Mammary epithelial cell (primary cell): Measurements from ENCODE around the gene COPS6.

ENCODE experiments used
- EZH2 ChIP-seq: IDR thresholded peaks from 2 replicates; pipeline ENCODE4 v1.6.1; 2012; ENCODE audit warnings: low read length, inconsistent platforms, borderline replicate concordance
- TF ChIP-seq, protein P1 (sequence below), 2 donors: IDR thresholded peaks in 1 of 2; conservative IDR thresholded peaks in 1 of 2; 2 replicates each; pipeline ENCODE4 v1.5.1; 2011 to 2012; ENCODE audit warnings: inconsistent platforms in 2 of 2, low read length in 2 of 2, mild to moderate bottlenecking in 2 of 2, control low read depth in 1 of 2, low read depth in 1 of 2; ENCODE audit not compliant: insufficient read depth in 1 of 2; ENCODE audit errors: extremely low read depth in 1 of 2

DNA sequence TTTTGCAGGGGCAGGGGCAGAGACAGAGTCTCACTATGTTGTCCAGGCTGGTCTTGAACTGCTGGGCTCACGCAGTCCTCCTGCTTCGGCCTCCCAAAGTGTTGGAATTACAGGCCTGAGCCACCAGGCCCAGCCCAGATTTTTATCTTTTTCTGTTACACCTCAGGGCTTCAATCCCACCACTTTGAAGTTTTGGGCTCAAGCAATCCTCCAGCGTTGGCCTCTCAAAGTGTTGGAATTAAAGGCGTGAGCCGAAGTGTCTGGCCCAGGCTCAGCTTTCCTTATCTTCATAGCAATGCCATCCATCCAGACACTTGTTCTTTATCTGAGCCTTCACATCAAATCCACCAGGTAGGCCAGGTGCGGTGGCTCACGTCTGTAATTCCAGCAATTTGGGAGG is 26.3 kb downstream of the COPS6 start:
- TF ChIP-seq, protein P1, sequence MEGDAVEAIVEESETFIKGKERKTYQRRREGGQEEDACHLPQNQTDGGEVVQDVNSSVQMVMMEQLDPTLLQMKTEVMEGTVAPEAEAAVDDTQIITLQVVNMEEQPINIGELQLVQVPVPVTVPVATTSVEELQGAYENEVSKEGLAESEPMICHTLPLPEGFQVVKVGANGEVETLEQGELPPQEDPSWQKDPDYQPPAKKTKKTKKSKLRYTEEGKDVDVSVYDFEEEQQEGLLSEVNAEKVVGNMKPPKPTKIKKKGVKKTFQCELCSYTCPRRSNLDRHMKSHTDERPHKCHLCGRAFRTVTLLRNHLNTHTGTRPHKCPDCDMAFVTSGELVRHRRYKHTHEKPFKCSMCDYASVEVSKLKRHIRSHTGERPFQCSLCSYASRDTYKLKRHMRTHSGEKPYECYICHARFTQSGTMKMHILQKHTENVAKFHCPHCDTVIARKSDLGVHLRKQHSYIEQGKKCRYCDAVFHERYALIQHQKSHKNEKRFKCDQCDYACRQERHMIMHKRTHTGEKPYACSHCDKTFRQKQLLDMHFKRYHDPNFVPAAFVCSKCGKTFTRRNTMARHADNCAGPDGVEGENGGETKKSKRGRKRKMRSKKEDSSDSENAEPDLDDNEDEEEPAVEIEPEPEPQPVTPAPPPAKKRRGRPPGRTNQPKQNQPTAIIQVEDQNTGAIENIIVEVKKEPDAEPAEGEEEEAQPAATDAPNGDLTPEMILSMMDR (conservative IDR thresholded peaks at IDR 0.05 in 1 of 2, IDR thresholded peaks at IDR 0.05 in 1 of 2; ENCODE audit: extremely low read depth in 1 of 2, insufficient read depth in 1 of 2, low read depth in 1 of 2, low read length in 2 of 2): no peak
- TF ChIP-seq EZH2: no peak
